ENCODE measurements around the gene SBF2.

Gene SBF2

DNA sequence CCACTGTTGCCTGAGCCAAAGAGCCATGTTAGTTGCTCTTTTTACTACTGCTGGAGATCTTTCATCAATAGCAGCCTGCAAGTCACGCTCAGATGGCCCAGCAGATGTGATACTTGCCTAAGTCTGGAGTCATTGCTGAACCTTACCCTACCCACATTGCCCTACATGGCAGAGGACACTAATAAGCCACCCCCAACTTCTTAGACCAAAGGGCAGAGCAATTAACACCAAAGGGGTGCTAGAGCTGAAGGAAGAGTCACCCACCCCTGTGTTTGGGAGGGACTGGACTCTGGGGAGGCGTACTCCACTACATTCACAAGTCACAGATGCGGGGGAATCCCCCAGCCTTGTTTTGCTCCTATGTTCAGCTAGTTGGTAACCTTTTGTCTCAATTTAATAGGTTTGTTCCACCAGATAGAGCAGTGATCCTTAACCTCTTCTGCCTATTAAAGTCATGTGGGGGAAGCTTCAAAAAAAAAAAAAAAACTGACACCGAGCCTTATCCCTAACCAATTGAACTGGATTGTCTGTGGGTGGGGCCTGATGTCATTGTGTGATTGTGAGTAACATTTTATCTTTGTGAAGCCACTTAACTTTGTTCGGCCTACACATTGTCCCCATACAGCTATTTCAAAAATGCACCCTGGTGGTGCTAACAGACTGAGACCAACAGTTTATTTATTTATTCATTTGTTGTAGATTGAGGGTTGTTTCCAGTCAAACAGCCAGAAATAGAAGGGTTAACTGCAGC, 23.9 kb upstream of the SBF2 start:
- no peak for DNase-seq (ENCODE audit: low spot score)

DNA sequence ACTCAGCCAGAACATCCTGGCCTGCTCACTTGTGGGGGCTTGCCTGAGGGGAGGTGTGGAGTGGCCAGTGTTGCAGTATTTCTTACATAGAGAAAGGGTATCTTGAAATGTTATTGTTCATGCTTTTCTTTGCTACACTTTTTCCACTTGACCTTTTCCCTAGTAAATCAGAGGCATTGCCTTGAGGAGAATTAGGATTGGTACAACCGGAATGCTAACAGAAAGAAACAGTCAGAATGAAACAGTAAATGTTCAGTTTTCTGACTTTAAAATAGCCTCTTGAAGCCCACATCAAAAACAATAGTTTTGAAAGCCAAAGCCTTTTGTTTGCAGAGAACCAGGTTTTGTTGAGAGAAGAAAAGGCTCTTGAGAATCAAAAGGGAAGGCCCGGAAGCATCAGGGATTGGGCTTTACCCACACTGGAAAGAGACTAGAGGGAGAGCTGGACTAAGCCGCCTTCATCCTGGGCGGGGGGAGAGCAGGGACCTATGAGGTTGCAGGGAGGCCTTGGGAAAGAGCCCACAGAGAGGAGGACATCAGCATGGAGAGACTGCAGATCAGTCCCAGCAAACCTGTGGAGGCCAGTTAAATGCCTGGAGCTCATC, 23.2 kb upstream of the SBF2 start:
- DNase-seq (ENCODE audit: low spot score), result no peak

DNA sequence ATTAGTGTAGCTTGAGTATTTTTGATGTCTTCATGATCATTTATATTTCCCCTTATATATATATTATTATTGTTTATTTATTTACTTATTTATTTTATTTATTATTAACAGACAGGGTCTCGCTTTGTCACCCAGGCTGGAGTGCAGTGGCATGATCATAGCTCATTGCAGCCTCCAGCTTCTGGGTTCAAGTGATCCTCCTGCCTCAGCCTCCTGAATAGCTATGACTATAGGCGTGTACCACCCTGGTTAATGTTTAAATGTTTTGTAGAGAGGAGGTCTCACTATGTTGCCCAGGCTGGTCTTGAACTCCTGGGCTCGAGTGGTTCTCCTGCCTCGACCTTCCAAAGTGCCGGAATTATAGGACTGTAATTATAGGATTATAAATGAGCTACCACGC, 21.1 kb upstream of the SBF2 start:
- DNase-seq (ENCODE audit: low spot score), result no peak

DNA sequence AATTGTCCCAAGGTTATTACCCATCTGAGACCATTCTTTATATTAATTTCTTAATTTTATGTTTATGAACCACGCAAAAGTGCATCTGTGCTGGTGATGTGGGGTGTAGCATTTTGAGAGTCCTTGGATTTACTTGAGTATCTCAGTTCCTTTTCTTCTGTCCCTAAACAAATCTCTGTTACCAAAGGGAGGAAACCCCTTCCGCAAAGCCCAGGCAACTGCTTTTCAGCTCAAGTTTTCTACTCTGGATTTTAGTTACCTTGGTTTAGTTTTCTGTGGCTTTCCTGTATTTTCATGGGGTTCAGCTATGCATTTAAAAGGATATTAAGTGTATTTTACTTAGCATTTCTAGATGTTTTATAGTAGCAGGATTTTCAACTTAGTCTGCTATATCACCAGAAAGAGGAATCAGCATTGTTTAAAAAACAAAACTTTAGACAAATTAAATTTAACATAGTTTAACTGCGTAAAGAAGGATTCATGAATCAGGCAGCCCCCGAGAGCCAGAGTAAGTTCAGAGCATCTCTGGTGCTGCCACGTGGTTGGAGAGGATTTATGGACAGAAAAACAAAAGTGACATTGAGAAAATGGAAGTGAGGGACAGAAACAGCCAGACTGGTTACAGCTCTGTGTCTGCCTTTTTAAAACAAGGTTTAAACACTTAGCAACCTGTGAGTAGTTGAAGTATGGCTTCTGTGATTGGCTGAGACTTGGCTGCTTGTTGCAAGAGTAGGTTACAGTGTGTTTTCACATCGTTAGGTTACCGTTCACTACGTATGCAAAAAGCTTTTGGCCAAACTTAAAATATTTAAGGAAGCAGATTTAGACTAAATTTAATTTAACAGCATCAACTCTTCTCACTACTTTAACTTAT, 20.4 kb upstream of the SBF2 start:
- no peak for DNase-seq (ENCODE audit: low spot score)

DNA sequence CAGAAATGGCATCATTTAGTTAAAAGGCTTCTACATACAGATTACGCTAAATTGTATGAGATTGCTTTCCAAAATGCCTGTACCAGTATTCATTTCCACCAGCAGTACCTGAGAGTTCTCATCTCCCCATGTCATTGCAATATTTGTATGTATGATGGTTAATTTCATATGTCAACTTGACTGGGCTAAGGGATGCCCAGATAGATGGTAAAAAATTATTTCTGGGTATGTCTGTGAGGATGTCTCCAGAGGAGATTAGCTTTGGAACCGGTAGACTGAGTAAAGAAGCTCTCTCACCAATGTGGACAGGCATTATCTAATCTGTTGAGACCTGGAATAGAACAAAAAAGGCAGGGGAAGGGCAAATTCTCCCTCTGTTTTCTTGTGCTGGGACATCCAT, 17.8 kb upstream of the SBF2 start:
- DNase-seq (ENCODE audit: low spot score), result no peak

DNA sequence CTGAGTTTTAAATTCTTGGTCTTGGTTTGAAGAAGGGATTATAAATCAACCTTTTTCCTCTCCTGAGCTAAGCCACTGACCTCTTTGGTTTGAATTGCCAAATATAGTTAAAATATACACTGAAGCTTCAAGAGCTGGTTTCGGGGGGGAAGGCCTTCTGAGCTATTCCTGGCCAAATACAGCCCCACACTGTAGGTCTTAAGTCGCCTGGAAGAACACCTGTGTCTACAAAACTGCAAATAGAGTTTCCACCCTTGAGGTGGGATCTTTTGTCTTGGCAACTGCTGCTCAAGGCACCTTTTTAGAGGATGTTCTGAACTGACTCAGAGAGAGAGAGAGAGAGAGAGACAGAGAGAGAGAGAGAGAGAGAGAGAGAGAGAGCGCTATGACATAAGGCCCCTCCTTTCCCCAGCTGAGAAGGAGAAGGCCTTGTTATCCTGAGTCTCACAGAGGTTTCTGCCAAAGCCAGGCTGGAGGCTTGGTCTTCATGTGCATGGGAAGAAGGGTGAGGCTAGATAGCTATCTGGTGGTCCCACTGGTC, 16.4 kb upstream of the SBF2 start:
- no peak for DNase-seq (ENCODE audit: low spot score)

DNA sequence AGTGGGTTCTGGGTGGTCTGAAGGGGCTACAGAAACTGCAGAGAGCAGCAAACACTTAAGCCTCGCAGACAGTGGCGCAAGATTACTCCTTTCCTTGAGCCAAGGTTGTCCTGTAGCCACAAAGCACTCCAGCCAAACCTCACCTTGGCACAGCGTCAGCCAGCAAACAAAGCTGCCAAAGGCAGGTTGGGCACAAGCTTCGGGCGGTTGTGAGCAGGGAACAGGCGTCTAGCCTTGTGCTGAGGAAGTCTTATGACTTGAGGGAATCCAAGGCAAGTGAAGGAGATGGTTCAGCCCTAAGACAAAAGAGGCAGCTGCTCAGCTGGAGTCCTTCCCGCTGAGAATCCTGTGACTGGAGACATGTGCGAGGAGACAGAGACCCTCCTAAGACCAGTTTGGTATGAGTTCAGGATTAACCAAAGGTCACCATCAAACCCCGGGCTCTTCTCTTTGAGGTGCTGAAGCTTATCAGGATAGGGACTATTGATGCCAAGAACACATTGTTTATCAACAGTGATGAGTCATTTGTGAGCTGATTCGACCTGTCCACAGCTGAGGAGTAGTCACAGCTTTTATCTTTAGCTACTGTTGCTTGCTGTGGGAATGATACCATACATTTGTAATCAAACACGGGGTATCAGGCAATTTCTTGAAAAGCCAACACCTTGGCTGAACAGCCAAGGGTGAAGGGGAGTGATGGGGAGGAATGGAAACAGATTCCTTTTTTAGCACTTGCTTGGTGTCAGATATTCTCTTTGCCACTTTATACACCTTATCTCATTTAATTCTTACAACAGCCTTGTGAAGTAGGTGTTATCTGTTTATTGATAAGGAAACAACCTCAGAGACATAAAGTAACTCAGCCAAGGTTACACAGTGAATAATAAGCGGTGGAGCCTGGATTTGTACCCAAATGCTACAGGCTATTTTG, 15.4 kb upstream of the SBF2 start:
- DNase-seq (ENCODE audit: low spot score), result no peak

DNA sequence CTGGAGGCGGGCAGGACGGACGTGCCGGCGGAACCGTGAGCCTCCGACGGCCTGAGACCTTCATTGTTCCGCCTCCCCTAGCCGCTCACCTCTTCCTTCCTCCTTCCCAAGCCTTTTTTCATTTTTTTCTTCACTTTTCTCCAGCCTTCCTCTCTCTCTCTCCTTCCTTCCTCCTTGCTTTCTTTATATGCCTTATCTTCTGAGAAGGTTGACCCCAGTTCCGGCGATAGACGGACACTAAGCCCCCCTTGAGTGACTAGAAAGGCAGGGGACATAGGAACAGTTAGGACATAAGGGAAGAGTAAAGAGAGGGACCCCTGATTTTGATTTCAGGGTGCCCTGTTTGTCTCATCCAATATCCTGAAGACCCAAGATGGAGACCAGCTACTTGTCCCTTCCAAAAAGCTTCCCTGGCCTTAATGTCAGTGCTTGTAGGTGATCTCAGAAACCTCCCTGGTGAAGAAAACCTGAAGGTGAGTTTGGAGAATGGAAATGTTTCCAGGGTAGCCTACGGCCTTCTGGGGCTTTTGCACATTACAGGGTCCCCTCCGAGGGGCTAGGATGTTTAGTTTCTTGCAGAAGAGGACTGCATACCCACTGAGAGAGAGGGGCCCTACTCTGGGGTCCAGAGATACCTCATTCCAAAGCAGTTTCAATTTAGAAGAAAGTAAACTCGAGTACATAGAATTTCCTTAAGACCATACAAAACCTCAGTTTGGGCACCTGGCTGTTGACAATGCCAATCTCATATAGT, 14.4 kb upstream of the SBF2 start:
- no peak for DNase-seq (ENCODE audit: low spot score)

DNA sequence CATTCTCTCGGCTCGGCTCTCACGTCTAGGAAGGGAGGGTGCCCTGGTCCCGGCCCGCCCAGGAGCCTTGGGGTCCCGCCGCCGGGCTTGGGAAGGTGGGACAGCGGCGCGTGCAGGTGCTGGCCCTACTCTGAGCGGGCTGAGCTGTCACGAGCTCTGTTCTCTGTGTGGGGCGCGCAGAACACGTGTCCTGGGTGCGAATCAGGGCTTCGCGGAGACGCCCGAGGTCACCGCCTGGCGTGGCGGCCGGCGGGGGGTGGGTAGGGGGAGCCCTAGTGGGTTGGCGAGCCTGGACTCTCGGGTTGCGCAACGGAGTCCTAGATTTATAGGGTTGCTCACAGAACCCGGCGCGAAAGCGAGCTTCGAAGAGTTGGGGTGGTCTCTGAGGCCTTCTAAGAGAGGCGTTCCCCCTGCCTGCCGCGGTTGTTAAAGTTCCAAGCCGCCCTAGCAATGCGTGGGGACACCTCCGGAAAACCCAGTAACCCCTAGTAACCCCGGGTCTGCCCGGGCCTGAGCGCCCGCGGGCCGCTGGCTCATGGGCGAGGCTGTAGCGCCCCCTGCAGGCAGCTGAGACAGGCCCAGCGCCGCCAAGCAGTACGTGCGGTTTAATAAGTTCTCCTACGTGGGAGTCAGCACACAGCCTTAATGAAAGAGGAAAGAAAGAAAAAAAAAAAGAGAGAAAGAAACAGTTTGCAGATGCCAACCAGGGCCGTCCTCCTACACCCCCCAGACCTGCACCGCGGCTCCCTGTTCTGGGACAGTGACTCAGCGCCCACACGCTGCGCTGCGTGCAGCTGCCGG, 13.6 kb upstream of the SBF2 start:
- DNase-seq (ENCODE audit: low spot score), result peak; percentile 86

DNA sequence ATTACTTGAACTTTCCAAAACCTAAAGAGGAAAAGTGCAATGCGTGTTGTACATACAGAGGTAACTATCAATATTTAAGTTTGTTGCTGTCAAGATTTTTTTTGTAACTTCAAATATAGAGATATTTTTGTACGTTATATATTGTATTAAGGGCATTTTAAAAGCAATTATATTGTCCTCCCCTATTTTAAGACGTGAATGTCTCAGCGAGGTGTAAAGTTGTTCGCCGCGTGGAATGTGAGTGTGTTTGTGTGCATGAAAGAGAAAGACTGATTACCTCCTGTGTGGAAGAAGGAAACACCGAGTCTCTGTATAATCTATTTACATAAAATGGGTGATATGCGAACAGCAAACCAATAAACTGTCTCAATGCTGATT, 13.0 kb upstream of the SBF2 start:
- no peak for DNase-seq (ENCODE audit: low spot score)

DNA sequence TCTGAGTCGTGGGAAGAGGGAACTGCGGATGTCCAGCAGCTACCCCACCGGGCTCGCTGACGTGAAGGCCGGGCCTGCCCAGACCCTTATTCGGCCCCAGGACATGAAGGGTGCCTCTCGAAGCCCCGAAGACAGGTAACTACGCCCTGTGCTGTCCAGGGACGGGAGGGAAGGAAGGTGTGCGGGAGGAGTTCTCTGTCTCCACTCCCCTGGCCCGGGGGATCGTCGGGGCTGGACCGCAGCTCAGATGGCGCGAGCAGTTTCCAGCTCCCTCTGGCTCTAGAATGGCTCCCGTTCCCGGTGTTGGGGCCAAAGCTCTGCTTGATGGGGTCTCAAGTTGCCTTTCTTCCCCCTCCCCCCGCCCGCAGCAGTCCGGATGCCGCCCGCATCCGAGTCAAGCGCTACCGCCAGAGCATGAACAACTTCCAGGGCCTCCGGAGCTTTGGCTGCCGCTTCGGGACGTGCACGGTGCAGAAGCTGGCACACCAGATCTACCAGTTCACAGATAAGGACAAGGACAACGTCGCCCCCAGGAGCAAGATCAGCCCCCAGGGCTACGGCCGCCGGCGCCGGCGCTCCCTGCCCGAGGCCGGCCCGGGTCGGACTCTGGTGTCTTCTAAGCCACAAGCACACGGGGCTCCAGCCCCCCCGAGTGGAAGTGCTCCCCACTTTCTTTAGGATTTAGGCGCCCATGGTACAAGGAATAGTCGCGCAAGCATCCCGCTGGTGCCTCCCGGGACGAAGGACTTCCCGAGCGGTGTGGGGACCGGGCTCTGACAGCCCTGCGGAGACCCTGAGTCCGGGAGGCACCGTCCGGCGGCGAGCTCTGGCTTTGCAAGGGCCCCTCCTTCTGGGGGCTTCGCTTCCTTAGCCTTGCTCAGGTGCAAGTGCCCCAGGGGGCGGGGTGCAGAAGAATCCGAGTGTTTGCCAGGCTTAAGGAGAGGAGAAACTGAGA, 12.2 kb upstream of the SBF2 start:
- DNase-seq (ENCODE audit: low spot score), result no peak

DNA sequence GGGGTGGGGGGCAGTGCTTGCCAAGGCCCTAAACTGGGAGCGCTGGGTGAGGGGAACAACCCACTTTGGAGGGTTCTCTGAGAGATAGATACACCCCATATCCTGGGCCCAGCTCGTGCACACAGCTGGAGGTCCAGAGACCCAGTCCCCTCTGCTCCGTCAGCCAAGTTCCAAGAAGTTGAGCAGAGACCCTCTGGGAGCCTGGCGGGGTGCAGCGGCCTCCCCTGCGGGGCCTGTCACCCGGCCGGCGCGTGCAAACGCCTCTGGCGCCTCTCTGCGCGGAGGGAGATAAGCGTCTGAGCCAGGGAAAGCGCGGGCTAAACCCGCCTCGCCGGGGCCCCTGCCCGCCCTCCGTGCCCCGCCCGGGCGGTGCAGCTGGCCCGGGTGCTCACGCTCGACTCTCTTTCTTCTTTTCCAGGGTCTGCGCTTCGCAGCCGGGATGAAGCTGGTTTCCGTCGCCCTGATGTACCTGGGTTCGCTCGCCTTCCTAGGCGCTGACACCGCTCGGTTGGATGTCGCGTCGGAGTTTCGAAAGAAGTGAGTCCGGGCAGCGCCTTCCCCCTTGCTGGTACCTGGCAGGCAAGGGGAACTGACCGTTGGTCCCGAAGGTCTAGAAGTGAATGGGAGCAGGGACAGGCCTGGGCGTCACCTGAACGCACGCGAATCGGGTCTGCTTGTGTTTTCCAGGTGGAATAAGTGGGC, 11.4 kb upstream of the SBF2 start:
- no peak for DNase-seq (ENCODE audit: low spot score)

DNA sequence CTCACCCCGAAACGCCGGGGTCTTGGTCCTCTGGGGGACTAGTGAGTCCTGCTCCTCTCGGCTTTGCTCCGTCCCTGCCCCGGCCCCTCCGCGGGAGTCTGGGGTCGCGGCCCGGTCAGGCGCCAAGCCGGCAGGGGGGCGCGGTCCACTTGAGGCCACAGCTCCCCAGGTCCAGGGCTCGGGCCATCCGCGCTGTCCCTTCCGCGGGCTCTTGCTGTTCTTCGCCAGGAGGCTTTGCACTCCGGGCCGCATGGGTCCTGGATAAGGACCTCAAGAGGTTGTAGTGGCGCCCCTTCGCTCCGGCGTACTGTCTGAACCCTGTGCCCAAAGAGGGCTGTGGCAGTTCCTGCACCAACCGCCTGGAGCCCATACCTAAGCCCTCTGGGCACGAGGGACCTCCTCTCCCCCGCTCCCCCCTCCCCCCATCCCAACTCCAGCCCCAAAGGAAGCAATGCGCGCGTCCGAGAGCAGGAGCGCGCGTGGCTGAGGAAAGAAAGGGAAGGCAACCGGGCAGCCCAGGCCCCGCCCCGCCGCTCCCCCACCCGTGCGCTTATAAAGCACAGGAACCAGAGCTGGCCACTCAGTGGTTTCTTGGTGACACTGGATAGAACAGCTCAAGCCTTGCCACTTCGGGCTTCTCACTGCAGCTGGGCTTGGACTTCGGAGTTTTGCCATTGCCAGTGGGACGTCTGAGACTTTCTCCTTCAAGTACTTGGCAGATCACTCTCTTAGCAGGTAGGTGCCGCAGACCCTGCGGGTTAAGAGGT, 10.7 kb upstream of the SBF2 start, which contains the start of gene ADM:
Gene ADM, plus strand, starts transcription at position 579 of the 767 bp plus-strand sequence. CDS start 628 bp downstream, outside the sequence.
- peak; percentile 82 for DNase-seq (ENCODE audit: low spot score)

DNA sequence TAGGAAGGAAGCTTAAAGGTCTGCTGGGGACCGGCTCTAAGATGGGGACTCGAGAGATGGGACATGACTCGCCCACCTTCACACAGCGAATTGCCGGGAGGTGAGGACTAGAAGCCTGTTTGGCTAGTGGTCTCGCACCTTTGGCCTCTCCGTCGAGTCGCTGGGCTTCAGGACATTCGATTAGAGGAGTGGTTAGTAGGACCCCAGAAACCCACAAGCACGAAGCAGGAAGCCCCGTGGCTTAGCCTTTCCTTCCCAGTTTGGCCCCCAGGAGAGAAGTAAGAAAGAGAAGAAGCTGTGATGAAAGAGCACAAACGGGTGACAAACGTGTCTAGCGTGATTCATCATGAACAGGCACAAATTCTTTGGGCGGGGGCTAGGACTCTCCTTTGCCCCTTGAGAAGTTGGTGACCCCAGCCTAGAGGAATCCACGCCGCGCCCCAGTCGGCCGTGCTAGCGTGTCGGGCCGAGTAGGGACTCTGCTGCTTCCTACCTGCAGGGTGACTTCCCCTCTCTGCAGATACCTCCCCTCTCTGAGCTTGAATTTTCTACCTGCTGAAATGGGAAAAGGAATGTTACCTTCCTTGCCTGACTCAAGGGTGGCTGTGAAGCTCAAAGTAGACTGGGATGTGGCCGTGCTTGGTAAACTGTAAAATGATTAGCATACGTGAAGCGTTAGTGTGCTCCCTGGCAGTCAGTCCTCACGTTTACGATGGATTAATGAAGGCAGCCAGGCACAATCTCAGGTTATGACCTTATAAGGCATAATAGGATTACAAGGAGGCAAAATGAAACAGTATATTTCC, 9.7 kb upstream of the SBF2 start:
- no peak for DNase-seq (ENCODE audit: low spot score)

DNA sequence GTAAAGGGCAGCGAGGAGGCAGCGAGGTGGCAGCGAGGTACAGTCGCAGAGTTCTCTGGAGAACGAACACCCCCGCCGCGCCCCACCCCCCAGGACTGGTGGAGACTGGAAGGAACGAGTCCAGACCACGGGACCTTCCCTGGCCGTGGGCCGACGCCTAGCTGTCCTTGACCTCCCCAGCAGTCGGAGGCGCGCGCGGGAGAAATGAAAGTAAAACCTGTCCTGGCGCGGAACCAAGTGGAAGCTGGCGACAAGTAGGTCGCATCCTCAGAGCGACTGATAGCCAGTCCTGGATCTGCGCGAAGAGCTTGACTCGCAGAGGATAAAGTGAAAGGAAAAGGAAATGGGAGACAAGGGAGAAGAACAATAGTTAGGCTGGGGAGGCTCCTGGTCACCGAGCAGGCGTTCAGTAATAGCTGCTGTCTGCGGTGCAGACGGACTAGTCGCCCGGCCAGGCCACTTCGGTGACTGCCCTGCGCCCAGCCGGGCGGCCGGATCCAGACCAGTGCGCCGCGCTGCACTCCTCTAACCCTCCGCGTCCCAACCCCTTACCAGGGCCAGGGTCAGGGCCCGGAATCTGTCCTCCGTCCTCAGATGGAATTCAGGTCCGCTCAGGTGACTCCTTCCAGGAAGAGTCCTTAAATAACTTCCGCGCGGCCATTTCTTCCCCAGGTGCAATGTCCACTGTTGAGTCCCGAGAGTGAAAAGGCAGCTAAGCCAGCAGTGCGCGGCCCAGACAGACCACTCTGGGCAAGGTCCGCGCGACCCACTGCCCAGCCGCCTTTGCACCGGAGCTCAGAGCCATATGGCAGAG, 8.9 kb upstream of the SBF2 start:
- DNase-seq (ENCODE audit: low spot score), result peak; percentile 51

DNA sequence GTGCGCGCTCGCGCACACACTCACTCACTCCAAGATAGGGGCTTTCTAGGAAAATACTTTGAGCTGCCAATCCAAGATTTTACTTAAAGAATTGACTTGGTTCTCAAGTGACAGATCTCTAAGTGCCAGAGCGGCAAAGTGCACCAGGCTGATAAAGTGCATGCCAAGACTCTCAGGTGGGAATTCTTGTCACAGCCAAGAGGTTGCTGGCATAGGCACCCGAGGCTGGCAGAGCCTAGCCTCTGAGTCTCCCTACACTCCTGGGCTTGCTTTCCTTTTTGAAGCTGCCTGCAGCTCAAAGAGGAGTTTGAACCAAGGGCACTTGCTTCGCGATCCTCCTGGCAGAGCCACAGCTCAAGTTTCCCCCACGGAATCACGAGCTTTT, 8.3 kb upstream of the SBF2 start:
- DNase-seq (ENCODE audit: low spot score), result no peak
